NCI-H2196 (cell line): ENCODE data around the gene USP32.

Experiments
- DNase-seq: peaks from one replicate; lab custom pipeline; 2025; ENCODE audit not compliant: unreplicated experiment; lab: John Stamatoyannopoulos, UW

USP32 gene

GRCh38 chr17:60303406-60304099 lies 88.4 kb downstream of the USP32 start:
- DNase-seq, result no peak

- no peak for DNase-seq
Observed at GRCh38 chr17:60301649-60302048, 90.3 kb downstream of the USP32 start.

GRCh38 chr17:60300949-60301348 lies 91.0 kb downstream of the USP32 start:
- DNase-seq, result no peak

GRCh38 chr17:60300011-60300410 lies 91.9 kb downstream of the USP32 start:
- no peak for DNase-seq

- no peak for DNase-seq
Observed at GRCh38 chr17:60297760-60298401, 94.1 kb downstream of the USP32 start.

- DNase-seq, result no peak
Observed at GRCh38 chr17:60296177-60296576, 95.8 kb downstream of the USP32 start.

GRCh38 chr17:60293580-60294335 lies 98.2 kb downstream of the USP32 start:
- DNase-seq, result no peak

GRCh38 chr17:60292697-60293096 lies 99.2 kb downstream of the USP32 start:
- no peak for DNase-seq

- no peak for DNase-seq
Observed at GRCh38 chr17:60284709-60285108, 107.2 kb downstream of the USP32 start.

GRCh38 chr17:60283816-60284215 lies 108.1 kb downstream of the USP32 start:
- DNase-seq, result no peak

- no peak for DNase-seq
Observed at GRCh38 chr17:60280673-60281072, 111.3 kb downstream of the USP32 start.

- no peak for DNase-seq
Observed at GRCh38 chr17:60278237-60278636, 113.7 kb downstream of the USP32 start.

- DNase-seq, result no peak
Observed at GRCh38 chr17:60277258-60277657, 114.7 kb downstream of the USP32 start.

GRCh38 chr17:60269417-60269816 lies 122.5 kb downstream of the USP32 start:
- no peak for DNase-seq

GRCh38 chr17:60260540-60260939 lies 131.4 kb downstream of the USP32 start:
- no peak for DNase-seq

- DNase-seq, result no peak
Observed at GRCh38 chr17:60258313-60258712, 133.6 kb downstream of the USP32 start.

GRCh38 chr17:60256174-60256573 lies 135.8 kb downstream of the USP32 start:
- no peak for DNase-seq

- DNase-seq, result no peak
Observed at GRCh38 chr17:60253048-60253447, 138.9 kb downstream of the USP32 start.

GRCh38 chr17:60252459-60252858 lies 139.5 kb downstream of the USP32 start:
- no peak for DNase-seq

- no peak for DNase-seq
Observed at GRCh38 chr17:60249290-60249826, 142.6 kb downstream of the USP32 start.

- no peak for DNase-seq
Observed at GRCh38 chr17:60248618-60249289, 143.2 kb downstream of the USP32 start.
